ENCODE results near the gene ABR.
A peak's percentile ranks its signal among the peaks of the same experiment; 100 is the strongest.

Gene ABR

DNA sequence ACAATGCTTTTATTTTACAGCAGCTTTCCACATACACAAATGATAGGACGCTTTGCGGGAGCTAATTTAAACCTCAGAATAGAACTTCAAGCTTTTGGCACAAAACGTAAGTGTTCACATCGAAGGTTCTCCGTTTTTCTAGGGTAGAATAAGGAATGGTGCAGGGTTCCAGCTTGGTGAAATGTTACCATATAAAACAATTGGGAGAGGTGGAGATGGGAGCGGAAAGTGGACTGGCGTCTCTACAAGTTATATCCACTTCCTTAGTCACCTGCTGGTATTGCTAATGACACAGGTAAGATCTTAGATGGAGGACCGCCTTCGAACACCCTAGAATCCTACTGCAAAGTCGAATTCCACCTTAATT is 198.5 kb downstream of the ABR start:
- Histone ChIP-seq H4K20me1 (ENCODE audit: insufficient read depth, low read length) (no peaks in the 10 kb centered on the region; the same call in 1 of the 2 replicates), H3K79me2 (ENCODE audit: insufficient read depth, low read length) (no peaks in the 10 kb centered on the region), H2AFZ (ENCODE audit: low read depth, low read length) (peak overlapping the region; percentile 75), H3K27ac (ENCODE audit: low read length) (no peak overlapping the region), H3K4me3 (ENCODE audit: low read depth in 1 of 2, low read length in 2 of 2) (no peak overlapping the region; a peak in 1 of 4 replicates), H3K9ac (ENCODE audit: low read depth, low read length) (peak overlapping the region; percentile 24), H3K36me3 (ENCODE audit: insufficient read depth, low read length) (no peaks in the 10 kb centered on the region), H3K4me1 (ENCODE audit: insufficient read depth, low read length) (peaks cover 26% of the 10 kb centered on the region), H3K9me3 (ENCODE audit: insufficient read depth, low read length, severe bottlenecking) (no peaks in the 10 kb centered on the region), H3K27me3 (ENCODE audit: insufficient read depth, low read length, poor library complexity) (peaks cover 16% of the 10 kb centered on the region), H3K4me2 (ENCODE audit: insufficient read depth, low read length) (peak overlapping the region; percentile 89)
- TF ChIP-seq, protein P1, sequence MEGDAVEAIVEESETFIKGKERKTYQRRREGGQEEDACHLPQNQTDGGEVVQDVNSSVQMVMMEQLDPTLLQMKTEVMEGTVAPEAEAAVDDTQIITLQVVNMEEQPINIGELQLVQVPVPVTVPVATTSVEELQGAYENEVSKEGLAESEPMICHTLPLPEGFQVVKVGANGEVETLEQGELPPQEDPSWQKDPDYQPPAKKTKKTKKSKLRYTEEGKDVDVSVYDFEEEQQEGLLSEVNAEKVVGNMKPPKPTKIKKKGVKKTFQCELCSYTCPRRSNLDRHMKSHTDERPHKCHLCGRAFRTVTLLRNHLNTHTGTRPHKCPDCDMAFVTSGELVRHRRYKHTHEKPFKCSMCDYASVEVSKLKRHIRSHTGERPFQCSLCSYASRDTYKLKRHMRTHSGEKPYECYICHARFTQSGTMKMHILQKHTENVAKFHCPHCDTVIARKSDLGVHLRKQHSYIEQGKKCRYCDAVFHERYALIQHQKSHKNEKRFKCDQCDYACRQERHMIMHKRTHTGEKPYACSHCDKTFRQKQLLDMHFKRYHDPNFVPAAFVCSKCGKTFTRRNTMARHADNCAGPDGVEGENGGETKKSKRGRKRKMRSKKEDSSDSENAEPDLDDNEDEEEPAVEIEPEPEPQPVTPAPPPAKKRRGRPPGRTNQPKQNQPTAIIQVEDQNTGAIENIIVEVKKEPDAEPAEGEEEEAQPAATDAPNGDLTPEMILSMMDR (IDR thresholded peaks at IDR 0.05; ENCODE audit: borderline replicate concordance, extremely low read depth, low read length, poor library complexity, severe bottlenecking): no peak
- no peak for TF ChIP-seq EZH2 (IDR thresholded peaks at IDR 0.05; ENCODE audit: borderline replicate concordance, low read depth, low read length, severe bottlenecking)
- DNase-seq: no peak
- ATAC-seq (ENCODE audit: insufficient read depth, low read depth): no peak; the same call in 2 of the 3 replicates

DNA sequence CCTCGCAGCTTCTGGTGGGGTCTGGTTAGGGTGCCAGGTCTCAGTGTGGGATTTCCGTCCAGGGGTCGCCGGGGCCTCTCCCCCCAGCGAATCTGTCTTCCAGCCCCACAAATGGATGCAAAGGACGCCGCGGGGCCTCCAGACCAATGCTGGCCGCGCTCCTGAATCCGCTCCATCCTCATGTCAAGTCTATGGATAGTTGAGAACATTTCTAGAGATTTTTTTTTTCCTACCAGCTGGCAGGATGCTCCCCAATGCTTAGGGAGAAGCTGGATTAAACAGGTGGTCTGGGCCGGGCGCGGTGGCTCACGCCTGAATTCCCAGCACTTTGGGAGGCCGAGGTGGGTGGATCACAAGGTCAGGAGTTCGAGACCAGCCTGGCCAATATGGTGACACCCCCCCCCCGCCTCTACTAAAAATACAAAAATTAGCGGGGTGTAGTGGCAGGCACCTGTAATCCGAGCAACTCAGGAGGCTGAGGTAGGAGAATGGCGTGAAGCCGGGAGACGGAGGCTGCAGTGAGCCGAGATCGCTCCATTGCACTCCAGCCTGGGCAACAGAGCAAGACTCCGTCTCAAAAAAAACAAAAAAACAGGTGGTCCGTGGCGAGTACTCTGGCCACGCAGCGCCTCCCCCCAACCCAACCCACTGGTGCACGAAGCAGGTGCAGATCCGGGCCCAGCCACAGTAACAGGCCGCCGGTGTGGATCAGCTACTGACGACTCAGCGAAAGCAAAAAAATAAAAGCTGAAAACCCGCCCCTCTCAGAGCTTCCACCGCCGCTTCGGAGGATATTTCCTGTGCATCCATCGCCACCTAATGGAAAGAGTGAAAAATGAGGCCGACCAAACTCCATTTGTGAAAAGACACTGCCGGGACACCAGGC is 199.1 kb downstream of the ABR start:
- ATAC-seq (ENCODE audit: insufficient read depth, low read depth): peak; percentile 82
- Histone ChIP-seq H2AFZ (ENCODE audit: low read depth, low read length) (peak overlapping the region; percentile 75), H3K4me2 (ENCODE audit: insufficient read depth, low read length) (peak overlapping the region; percentile 89), H3K4me1 (ENCODE audit: insufficient read depth, low read length) (peaks cover 26% of the 10 kb centered on the region), H3K36me3 (ENCODE audit: insufficient read depth, low read length) (no peaks in the 10 kb centered on the region), H3K9ac (ENCODE audit: low read depth, low read length) (peak overlapping the region; percentile 42), H3K4me3 (ENCODE audit: low read depth in 1 of 2, low read length in 2 of 2) (peak overlapping the region in 1 of 2 experiments; percentile 47; a peak in 2 of 4 replicates), H3K27ac (ENCODE audit: low read length) (0 out of 2 replicates have a peak overlapping the region, but pooled peaks have one; percentile 38), H3K27me3 (ENCODE audit: insufficient read depth, low read length, poor library complexity) (peaks cover 16% of the 10 kb centered on the region), H3K79me2 (ENCODE audit: insufficient read depth, low read length) (no peaks in the 10 kb centered on the region), H3K9me3 (ENCODE audit: insufficient read depth, low read length, severe bottlenecking) (no peaks in the 10 kb centered on the region), H4K20me1 (ENCODE audit: insufficient read depth, low read length) (no peaks in the 10 kb centered on the region; the same call in 1 of the 2 replicates)
- peak; percentile 85 for DNase-seq
- TF ChIP-seq, protein P1 (IDR thresholded peaks at IDR 0.05; ENCODE audit: borderline replicate concordance, extremely low read depth, low read length, poor library complexity, severe bottlenecking): peak; percentile 91
- TF ChIP-seq EZH2 (IDR thresholded peaks at IDR 0.05; ENCODE audit: borderline replicate concordance, low read depth, low read length, severe bottlenecking): no peak

DNA sequence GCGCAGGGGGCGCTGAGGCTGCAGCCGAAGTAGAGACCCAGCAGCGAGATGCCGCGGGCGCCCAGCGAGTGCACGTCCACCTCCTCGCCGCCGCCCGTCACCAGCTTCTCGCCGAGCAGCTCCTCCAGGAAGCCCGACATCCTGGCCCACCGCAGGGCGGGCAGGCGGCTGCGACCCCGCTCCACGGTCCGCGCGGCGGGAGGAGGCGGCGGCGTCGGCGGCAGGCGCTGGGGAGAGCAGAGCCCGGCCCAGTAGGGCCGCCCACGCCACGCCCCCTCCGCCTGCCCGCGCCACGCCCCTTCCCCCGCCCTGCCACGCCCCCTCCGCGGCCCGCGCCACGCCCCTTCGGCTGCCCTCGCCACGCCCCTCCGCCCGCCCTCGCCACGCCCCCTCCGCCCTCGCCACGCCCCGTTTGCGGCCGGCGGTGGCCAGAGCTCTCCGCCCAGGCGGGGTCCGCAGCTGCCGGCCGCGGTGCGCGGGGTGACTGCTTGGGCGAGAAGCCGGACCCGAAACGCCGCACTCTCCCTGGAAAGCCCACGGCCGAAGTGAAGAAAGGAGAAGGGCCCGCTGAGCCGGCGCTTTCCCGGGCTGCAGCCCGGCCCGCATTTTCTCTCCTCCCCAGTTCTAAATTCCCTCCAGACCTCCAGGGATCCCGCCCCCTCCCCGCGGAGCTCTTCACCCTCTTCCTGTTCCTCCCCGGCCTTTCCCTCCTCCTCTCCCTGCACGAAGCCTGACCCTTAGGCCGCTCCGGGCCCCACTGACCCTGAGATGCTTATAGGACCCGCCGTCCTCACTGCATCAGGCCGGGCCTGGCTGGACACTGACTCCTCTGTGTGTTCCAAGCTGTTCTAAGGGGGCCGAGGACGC is 200.0 kb downstream of the ABR start, which contains the start of gene NXN:
Gene NXN (minus strand): TSS at position 238 of the 867 bp plus-strand sequence.
- Histone ChIP-seq H3K9me3 (ENCODE audit: insufficient read depth, low read length, severe bottlenecking) (no peaks in the 10 kb centered on the region), H2AFZ (ENCODE audit: low read depth, low read length) (peak within 1 kb of the TSS; percentile 81), H3K4me3 (ENCODE audit: low read depth in 1 of 2, low read length in 2 of 2) (peak within 1 kb of the TSS; percentile 8 to 62; a peak in 3 of 4 replicates), H3K4me2 (ENCODE audit: insufficient read depth, low read length) (peak within 1 kb of the TSS; percentile 89), H3K79me2 (ENCODE audit: insufficient read depth, low read length) (no peaks in the 10 kb centered on the region), H4K20me1 (ENCODE audit: insufficient read depth, low read length) (no peaks in the 10 kb centered on the region; the same call in 1 of the 2 replicates), H3K27me3 (ENCODE audit: insufficient read depth, low read length, poor library complexity) (peaks cover 20% of the 10 kb centered on the region), H3K9ac (ENCODE audit: low read depth, low read length) (peak within 1 kb of the TSS; percentile 42), H3K4me1 (ENCODE audit: insufficient read depth, low read length) (peaks cover 26% of the 10 kb centered on the region), H3K36me3 (ENCODE audit: insufficient read depth, low read length) (no peaks in the 10 kb centered on the region), H3K27ac (ENCODE audit: low read length) (no peak within 1 kb of the TSS)
- TF ChIP-seq EZH2 (IDR thresholded peaks at IDR 0.05; ENCODE audit: borderline replicate concordance, low read depth, low read length, severe bottlenecking): no peak
- TF ChIP-seq, protein P1 (IDR thresholded peaks at IDR 0.05; ENCODE audit: borderline replicate concordance, extremely low read depth, low read length, poor library complexity, severe bottlenecking): peak; percentile 47
- DNase-seq: peak; percentile 81
- peak; percentile 84 for ATAC-seq (ENCODE audit: insufficient read depth, low read depth)

Measured in DND-41 (cell line).